Heart left ventricle (tissue), 13 donors: Measurements from ENCODE around the gene UBE2I.

Experiments used
- CTCF ChIP-seq, 12 donors: fragments of 200-600 bp; sonication (generic) in 4 of 12; IDR thresholded peaks; one replicate each; pipeline versions ENCODE4 v1.5.0 to v1.8.0; 2018 to 2022; ENCODE audit warnings: antibody characterized with exemption in 12 of 12, mild to moderate bottlenecking in 5 of 12
- POLR2A ChIP-seq, 2 donors: fragments of 450-650 bp; IDR thresholded peaks; one replicate each; pipeline ENCODE4 v1.6.1; 2017; ENCODE audit warnings: antibody characterized with exemption in 2 of 2, mild to moderate bottlenecking in 2 of 2, moderate library complexity in 2 of 2
- donor health status: ischemic (EF 13 %, LVEDD 7.1; RV severe dilation, severe dysfunction).
- donor health status: DM: no; HTN: yes; CAD: no.
- donor health status: DM: no; HTN: no; CAD: no.
- donor health status: ischemic (EF 25% LVEDD 6.9; RV normal size, moderate dysfunction).
- donor health status: ischemic (EF 25% LVEDD 5.7; RV mildly dilated, moderate dysfunction).
- donor health status: ischemic (EF 35%, LVEDD 5.7; RV mildly dilated, moderate dysfunction).
- donor health status: nonischemic (EF 11% LVEDD 7.7; RV severe dilation, severe dysfunction).
- donor health status: DM: yes; HTN: yes; CAD: no.
- donor health status: PGD.
- donor health status: ischemic (EF 29% LVEDD 5.4; RV normal size, mild dysfunction).
- donor health status: nonischemic (EF 23%, LVEDD 6.1; RV moderate dilation, normal function).

- TF ChIP-seq CTCF (IDR thresholded peaks at IDR 0.05), result no peak
- no peak for TF ChIP-seq POLR2A (IDR thresholded peaks at IDR 0.05)
These were observed 44.3 kb upstream of the UBE2I start for GRCh38 chr16:1265090-1265630.
